Measurements from ENCODE around the gene CHMP6. TPM values are rescaled to one million over a fixed set of nuclear protein-coding genes. Genes with fewer than 3 reads are reported as not detected.

CHMP6 gene
- total RNA-seq, 3 donors from 2014 or later (not counting 1 experiment from before 2014, with no cell fraction given) = 26.8 to 33.3 (median 33.0) TPM

DNA sequence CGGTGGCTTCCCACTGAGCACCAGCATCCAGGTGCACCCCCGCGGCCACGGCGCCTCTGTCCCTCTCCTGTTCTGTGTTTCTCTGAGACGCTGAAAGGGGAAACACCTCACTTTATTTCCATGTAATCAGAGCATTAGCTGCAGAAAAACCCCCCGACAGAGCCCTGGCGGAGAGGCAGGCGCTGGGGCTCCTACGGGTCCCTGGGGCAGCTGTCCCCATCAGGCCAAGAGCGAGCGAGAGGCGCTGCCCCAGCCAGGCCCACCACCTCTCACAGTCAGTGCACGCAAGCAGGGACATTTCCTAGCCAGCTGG, 27.1 kb upstream of the CHMP6 start:
- peaks cover 9% of the 10 kb centered on the region for H3K36me3 ChIP-seq (ENCODE audit: control insufficient read depth, insufficient read depth, low read length)
- no peak overlapping the region for H3K27ac ChIP-seq (ENCODE audit: low read length)
- H3K27ac Mint-ChIP-seq = no peak overlapping the region
- H3K27me3 Mint-ChIP-seq (ENCODE audit: low read depth in 2 of 2) = no peaks in the 10 kb centered on the region
- TF ChIP-seq, protein P1, sequence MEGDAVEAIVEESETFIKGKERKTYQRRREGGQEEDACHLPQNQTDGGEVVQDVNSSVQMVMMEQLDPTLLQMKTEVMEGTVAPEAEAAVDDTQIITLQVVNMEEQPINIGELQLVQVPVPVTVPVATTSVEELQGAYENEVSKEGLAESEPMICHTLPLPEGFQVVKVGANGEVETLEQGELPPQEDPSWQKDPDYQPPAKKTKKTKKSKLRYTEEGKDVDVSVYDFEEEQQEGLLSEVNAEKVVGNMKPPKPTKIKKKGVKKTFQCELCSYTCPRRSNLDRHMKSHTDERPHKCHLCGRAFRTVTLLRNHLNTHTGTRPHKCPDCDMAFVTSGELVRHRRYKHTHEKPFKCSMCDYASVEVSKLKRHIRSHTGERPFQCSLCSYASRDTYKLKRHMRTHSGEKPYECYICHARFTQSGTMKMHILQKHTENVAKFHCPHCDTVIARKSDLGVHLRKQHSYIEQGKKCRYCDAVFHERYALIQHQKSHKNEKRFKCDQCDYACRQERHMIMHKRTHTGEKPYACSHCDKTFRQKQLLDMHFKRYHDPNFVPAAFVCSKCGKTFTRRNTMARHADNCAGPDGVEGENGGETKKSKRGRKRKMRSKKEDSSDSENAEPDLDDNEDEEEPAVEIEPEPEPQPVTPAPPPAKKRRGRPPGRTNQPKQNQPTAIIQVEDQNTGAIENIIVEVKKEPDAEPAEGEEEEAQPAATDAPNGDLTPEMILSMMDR (IDR thresholded peaks at IDR 0.05) = no peak
- DNase-seq = no peak
- H3K4me3 Mint-ChIP-seq = no peak overlapping the region
- no peaks in the 10 kb centered on the region for H3K9me3 Mint-ChIP-seq
- H3K4me1 ChIP-seq (ENCODE audit: control insufficient read depth, insufficient read depth, low read length) = peaks cover 10% of the 10 kb centered on the region
- WGBS (ENCODE audit: insufficient coverage) = 96% methylated on average over 14 of the region's 14 CpGs
- H3K36me3 Mint-ChIP-seq = no peaks in the 10 kb centered on the region
- intact Hi-C loops (cut with micrococcal nuclease) = no loop called here
- H3K9me3 ChIP-seq (ENCODE audit: control insufficient read depth, insufficient read depth, low read length) = no peaks in the 10 kb centered on the region
- no peaks in the 10 kb centered on the region for H3K27me3 ChIP-seq (ENCODE audit: control insufficient read depth, insufficient read depth, low read length)
- no peak for ATAC-seq
- H3K4me1 Mint-ChIP-seq = no peaks in the 10 kb centered on the region
- H3K4me3 ChIP-seq (ENCODE audit: low read length) = no peak overlapping the region

DNA sequence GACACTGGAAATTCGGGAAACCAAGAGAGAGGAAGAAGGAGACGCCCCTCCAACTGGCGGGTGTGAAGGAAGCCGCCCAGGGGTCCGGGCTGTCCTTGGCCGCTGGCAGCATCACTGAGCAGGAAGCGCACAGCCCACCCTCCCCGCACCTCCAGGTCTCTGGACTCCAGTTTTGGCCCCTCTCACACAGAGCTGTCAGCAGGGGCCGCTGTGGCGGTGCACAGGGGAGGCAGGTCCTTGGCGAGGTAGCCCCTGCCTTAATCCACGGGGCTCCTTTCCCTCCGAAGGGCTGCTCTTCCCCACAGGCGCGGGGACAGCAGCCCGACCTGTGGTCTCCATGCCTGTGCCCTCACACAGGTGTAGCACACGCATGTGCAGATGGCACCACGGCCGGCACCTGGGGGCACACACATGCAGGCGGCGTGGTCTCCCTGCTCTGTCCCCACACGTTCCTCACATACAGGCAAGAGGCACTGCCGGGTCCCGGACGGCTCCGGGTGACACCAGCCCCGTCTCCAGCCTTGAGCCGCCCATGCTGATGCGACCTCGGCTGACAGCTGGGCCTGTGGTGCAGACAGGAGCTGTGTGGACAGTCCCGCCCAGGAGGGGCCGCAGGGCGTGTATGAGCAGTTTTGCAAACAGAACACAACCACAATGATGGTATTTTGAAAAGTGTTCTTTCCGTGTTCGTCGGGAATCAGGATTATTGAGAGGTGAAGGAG, 26.6 kb upstream of the CHMP6 start:
- Histone ChIP-seq H3K27ac (ENCODE audit: low read length) (no peak overlapping the region), H3K4me3 (ENCODE audit: low read length) (no peak overlapping the region), H3K27me3 (ENCODE audit: control insufficient read depth, insufficient read depth, low read length) (no peaks in the 10 kb centered on the region), H3K9me3 (ENCODE audit: control insufficient read depth, insufficient read depth, low read length) (no peaks in the 10 kb centered on the region), H3K4me1 (ENCODE audit: control insufficient read depth, insufficient read depth, low read length) (peaks cover 15% of the 10 kb centered on the region), H3K36me3 (ENCODE audit: control insufficient read depth, insufficient read depth, low read length) (peaks cover 9% of the 10 kb centered on the region)
- ATAC-seq = no peak
- no peak for DNase-seq
- H3K36me3 Mint-ChIP-seq = no peaks in the 10 kb centered on the region
- intact Hi-C loops (cut with micrococcal nuclease) = no loop called here
- TF ChIP-seq, protein P1 (IDR thresholded peaks at IDR 0.05) = no peak
- no peak overlapping the region for H3K27ac Mint-ChIP-seq
- H3K9me3 Mint-ChIP-seq = no peaks in the 10 kb centered on the region
- 96% methylated on average over 36 of the region's 36 CpGs for WGBS (ENCODE audit: insufficient coverage)
- no peaks in the 10 kb centered on the region for H3K4me1 Mint-ChIP-seq
- no peak overlapping the region for H3K4me3 Mint-ChIP-seq
- H3K27me3 Mint-ChIP-seq (ENCODE audit: low read depth in 2 of 2) = no peaks in the 10 kb centered on the region

DNA sequence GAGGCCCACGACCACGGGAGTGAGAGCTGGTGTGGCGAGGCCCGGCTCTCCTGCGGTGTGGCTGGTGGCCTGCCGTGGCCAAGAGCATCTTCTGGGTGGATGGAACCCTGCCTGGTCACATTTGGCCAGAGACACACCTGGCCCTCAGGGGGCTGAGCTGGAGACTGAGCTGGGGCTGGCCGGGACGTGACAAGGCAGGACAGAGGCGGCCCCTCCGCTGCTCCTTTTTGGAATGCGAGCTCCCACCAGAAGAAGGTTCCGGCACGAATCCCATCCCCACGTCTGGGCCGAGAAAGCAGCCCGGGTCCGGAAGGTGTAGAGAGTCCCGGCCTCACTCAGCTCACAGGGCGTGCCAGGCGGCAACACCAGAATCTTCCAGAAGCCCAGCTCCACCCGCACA, 26.0 kb upstream of the CHMP6 start:
- no peak overlapping the region for H3K27ac ChIP-seq (ENCODE audit: low read length)
- no peaks in the 10 kb centered on the region for H3K27me3 ChIP-seq (ENCODE audit: control insufficient read depth, insufficient read depth, low read length)
- H3K4me3 ChIP-seq (ENCODE audit: low read length) = no peak overlapping the region
- ATAC-seq (no peak), DNase-seq (no peak)
- TF ChIP-seq, protein P1 (IDR thresholded peaks at IDR 0.05) = no peak
- peaks cover 21% of the 10 kb centered on the region for H3K4me1 ChIP-seq (ENCODE audit: control insufficient read depth, insufficient read depth, low read length)
- H3K4me3 Mint-ChIP-seq = no peak overlapping the region
- WGBS (ENCODE audit: insufficient coverage) = 92% methylated on average over 21 of the region's 21 CpGs
- H3K9me3 Mint-ChIP-seq = no peaks in the 10 kb centered on the region
- no peaks in the 10 kb centered on the region for H3K4me1 Mint-ChIP-seq
- H3K27me3 Mint-ChIP-seq (ENCODE audit: low read depth in 2 of 2) = no peaks in the 10 kb centered on the region
- H3K27ac Mint-ChIP-seq = no peak overlapping the region
- H3K36me3 Mint-ChIP-seq = no peaks in the 10 kb centered on the region
- H3K9me3 ChIP-seq (ENCODE audit: control insufficient read depth, insufficient read depth, low read length) = no peaks in the 10 kb centered on the region
- peaks cover 9% of the 10 kb centered on the region for H3K36me3 ChIP-seq (ENCODE audit: control insufficient read depth, insufficient read depth, low read length)
- intact Hi-C loops (cut with micrococcal nuclease) = no loop called here

DNA sequence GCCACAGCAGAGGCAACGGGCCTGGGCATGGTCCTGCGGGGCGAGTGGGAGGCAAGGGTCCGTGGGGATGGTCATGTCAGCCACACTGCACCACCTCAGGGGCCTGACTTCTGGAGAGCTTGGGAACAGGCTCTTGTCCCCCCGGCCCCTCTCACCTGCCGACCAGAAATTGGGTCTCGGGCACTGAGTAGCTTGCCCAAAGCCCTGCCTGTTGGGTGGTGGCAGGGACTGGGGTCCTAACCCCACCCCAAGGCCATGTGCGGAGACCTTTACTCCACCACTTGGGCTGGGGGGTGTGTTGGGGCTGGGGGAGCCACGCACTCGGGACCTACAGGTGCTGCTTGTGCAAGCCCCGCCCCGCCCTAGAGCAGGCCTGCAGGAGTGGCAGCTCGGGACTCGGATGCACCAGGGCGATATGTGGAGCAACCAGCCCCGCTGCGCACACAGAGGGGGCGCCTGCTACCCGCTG, 24.2 kb upstream of the CHMP6 start:
- H3K4me3 ChIP-seq (ENCODE audit: low read length) = no peak overlapping the region
- H3K27ac ChIP-seq (ENCODE audit: low read length) = no peak overlapping the region
- WGBS (ENCODE audit: insufficient coverage) = 94% methylated on average over 19 of the region's 19 CpGs
- no peak overlapping the region for H3K27ac Mint-ChIP-seq
- TF ChIP-seq, protein P1 (IDR thresholded peaks at IDR 0.05) = no peak
- H3K9me3 ChIP-seq (ENCODE audit: control insufficient read depth, insufficient read depth, low read length) = no peaks in the 10 kb centered on the region
- H3K36me3 ChIP-seq (ENCODE audit: control insufficient read depth, insufficient read depth, low read length) = peaks cover 7% of the 10 kb centered on the region
- H3K4me3 Mint-ChIP-seq = no peak overlapping the region
- intact Hi-C loops (cut with micrococcal nuclease) = no loop called here
- no peak for ATAC-seq
- H3K4me1 ChIP-seq (ENCODE audit: control insufficient read depth, insufficient read depth, low read length) = peaks cover 24% of the 10 kb centered on the region
- no peaks in the 10 kb centered on the region for H3K9me3 Mint-ChIP-seq
- no peaks in the 10 kb centered on the region for H3K4me1 Mint-ChIP-seq
- H3K36me3 Mint-ChIP-seq = no peaks in the 10 kb centered on the region
- no peak for DNase-seq
- no peaks in the 10 kb centered on the region for H3K27me3 ChIP-seq (ENCODE audit: control insufficient read depth, insufficient read depth, low read length)
- H3K27me3 Mint-ChIP-seq (ENCODE audit: low read depth in 2 of 2) = no peaks in the 10 kb centered on the region
